ENCODE measurements around the gene RAX.

DNA sequence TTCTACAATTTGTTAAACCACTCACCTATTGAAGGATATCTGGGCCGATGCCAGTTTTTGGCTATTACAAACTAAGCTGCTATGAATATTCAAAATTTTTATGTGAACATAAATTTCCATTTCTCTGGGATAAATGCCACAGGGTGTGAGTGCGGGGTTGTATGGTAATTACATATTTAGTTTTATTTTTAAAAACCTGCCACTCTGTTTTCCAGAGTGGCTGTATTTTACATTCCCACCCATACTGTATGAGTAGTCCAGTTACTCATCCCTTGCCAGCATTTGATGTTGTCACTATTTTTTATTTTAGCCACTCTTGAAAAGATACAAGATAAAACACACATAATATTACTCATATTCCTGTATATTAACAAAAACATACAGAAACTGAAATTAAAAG is 30.3 kb downstream of the RAX start:
- no peak for TF ChIP-seq OSR1 (CRISPR knock-in tag; IDR thresholded peaks at IDR 0.05)
- no peak for TF ChIP-seq PPARA (CRISPR knock-in tag; IDR thresholded peaks at IDR 0.05; ENCODE audit: borderline replicate concordance)
- no peak for TF ChIP-seq PATZ1 (CRISPR knock-in tag; IDR thresholded peaks at IDR 0.05; ENCODE audit: borderline replicate concordance)
- no peak for TF ChIP-seq ZFP3 (CRISPR knock-in tag; IDR thresholded peaks at IDR 0.05)
- no peak for TF ChIP-seq ZFP30 (CRISPR knock-in tag; IDR thresholded peaks at IDR 0.05)
- TF ChIP-seq BACH2 (CRISPR knock-in tag; IDR thresholded peaks at IDR 0.05; ENCODE audit: borderline replicate concordance): no peak
- no peak for TF ChIP-seq ZC3H10 (CRISPR knock-in tag; IDR thresholded peaks at IDR 0.05)
